HUES48 (cell line): ENCODE measurements around the gene NREP.

Experiments
- H3K27ac ChIP-seq: one replicate; pipeline ENCODE4 v1.7.0; 2013; ENCODE audit warnings: low read depth, low read length, inconsistent platforms
- H3K27me3 ChIP-seq: 2 replicates; pipeline ENCODE4 v1.6.1; 2013; ENCODE audit warnings: mild to moderate bottlenecking, low read length; ENCODE audit not compliant: control insufficient read depth, insufficient read depth
- H3K36me3 ChIP-seq: 2 replicates; pipeline ENCODE4 v1.6.1; 2013; ENCODE audit warnings: low read length; ENCODE audit not compliant: control insufficient read depth, insufficient read depth
- H3K4me1 ChIP-seq: 2 replicates; pipeline ENCODE4 v1.6.1; 2013; ENCODE audit warnings: mild to moderate bottlenecking, low read length; ENCODE audit not compliant: control insufficient read depth, insufficient read depth
- H3K4me3 ChIP-seq: 2 replicates; pipeline ENCODE4 v1.5.1; 2013; ENCODE audit warnings: mild to moderate bottlenecking, low read depth, low read length
- H3K9ac ChIP-seq: 2 replicates; pipeline ENCODE4 v1.6.1; 2013; ENCODE audit warnings: mild to moderate bottlenecking, low read depth, low read length, moderate library complexity
- H3K9me3 ChIP-seq: 2 replicates; pipeline ENCODE4 v1.6.1; 2013; ENCODE audit warnings: low read length; ENCODE audit not compliant: control insufficient read depth, insufficient read depth

NREP gene

DNA sequence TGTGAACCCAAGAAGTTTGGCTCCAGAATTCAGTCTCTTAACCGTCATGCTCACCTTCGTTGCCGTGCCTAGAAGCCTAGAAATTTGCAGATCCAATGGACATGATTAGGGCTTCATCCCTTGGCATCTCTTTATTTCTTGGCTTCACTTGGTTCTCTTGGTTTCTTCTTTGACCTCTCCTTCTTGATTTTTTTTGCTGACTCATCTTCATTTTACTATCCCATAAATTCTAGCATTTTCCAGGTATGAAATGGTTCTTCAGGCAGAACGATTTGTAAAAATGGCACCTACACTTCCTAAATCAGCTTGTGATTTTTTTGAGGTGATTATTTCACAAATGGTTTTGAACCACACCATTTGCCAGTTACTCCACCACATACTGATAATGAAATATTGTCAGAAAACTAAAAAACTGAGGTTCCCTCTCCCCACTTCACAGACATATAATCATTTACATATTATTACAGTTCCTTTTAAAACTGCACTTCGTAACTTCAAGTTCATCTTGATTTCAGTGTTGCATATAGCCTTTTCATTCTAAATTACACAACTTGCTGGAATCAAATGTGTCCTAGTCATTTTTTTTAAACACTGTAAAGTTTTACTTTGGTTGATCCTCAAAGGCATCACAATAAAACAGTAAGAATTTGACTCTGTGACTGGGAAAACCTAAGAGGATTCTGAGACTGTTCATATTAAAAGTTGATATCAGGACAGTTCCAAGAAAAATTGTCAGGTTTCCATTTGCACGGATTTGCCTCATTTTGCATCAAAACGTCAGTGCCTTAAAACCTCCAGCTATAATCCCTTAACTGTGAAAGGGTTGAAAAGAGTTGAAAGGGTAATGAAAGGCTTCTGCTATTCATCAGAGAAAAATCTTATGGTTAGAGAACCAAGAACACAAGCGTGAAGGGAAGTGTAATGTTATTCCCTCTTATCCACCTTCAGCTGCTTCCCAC lies 8.9 kb upstream of the NREP start:
- H3K4me3 ChIP-seq: no peak overlapping the region
- no peaks in the 10 kb centered on the region for H3K9me3 ChIP-seq
- H3K9ac ChIP-seq: no peak overlapping the region
- H3K4me1 ChIP-seq: no peaks in the 10 kb centered on the region
- no peaks in the 10 kb centered on the region for H3K27me3 ChIP-seq
- H3K36me3 ChIP-seq: no peaks in the 10 kb centered on the region
- no peak overlapping the region for H3K27ac ChIP-seq

DNA sequence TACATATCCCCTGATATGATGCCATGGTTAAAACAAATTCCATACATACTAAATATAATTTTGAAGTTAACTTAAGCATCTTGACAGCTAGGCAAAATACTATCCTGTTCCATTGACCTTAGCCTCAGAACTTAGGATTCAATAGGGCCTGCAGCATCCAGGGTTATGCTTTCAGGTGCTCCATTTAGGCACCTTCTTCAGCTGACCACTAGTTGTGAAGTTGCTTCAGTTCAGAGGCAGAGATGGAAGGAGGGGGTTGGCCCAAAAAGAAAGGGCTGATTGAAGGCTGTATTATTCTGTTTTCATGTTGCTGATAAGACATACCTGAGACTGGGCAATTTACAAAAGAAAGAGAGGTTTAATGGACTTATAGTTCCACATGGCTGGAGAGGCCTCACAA lies 7.0 kb upstream of the NREP start:
- H3K27me3 ChIP-seq: no peaks in the 10 kb centered on the region
- peaks cover 2% of the 10 kb centered on the region; the same call in 1 of the 2 replicates for H3K4me1 ChIP-seq
- no peak overlapping the region for H3K27ac ChIP-seq
- H3K36me3 ChIP-seq: no peaks in the 10 kb centered on the region
- no peak overlapping the region for H3K9ac ChIP-seq
- no peak overlapping the region for H3K4me3 ChIP-seq
- no peaks in the 10 kb centered on the region for H3K9me3 ChIP-seq

DNA sequence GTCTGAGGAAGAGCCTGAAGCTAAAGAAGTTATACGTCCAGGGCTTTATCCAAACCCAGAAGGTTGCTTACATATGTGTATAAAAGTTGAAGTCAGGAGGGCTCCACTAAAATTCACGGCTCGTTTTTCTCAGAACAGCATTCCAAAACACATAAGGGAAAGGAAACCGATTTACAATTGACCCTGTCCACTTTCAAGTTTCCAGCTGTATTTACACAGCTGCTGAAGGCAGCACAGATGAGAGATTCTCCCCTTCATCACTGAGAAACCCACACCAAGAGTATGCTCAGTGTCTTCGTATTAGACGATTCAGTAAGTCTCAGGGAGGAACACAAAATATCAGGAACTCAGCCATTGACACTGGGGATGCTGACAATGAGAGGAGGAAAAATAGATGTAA lies 5.9 kb upstream of the NREP start:
- Histone ChIP-seq H3K27ac (no peak overlapping the region), H3K4me3 (no peak overlapping the region), H3K27me3 (no peaks in the 10 kb centered on the region), H3K9me3 (no peaks in the 10 kb centered on the region), H3K36me3 (no peaks in the 10 kb centered on the region), H3K4me1 (peaks cover 11% of the 10 kb centered on the region), H3K9ac (no peak overlapping the region)

DNA sequence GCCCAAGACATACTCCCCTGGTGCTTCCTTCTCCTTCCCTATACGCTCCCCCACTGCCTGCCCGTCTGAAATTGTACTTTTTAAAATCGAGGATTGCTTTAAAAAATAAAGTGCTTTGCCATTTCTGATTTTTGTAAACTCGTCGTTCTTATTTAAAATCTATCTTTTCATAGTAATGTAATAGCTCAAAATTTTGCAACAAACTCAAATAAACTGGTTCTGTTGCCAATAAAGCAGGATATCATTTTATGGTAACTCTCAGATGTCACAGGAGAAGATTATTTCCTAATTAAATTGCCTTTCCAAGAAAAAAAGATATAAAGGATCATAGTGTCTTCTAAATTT lies 1.3 kb upstream of the NREP start:
- Histone ChIP-seq H3K27me3 (no peaks in the 10 kb centered on the region), H3K9ac (peak overlapping the region; percentile 99), H3K4me1 (peaks cover 32% of the 10 kb centered on the region), H3K9me3 (no peaks in the 10 kb centered on the region), H3K27ac (peak overlapping the region; percentile 99), H3K36me3 (peaks cover 19% of the 10 kb centered on the region), H3K4me3 (peak overlapping the region; percentile 98)

DNA sequence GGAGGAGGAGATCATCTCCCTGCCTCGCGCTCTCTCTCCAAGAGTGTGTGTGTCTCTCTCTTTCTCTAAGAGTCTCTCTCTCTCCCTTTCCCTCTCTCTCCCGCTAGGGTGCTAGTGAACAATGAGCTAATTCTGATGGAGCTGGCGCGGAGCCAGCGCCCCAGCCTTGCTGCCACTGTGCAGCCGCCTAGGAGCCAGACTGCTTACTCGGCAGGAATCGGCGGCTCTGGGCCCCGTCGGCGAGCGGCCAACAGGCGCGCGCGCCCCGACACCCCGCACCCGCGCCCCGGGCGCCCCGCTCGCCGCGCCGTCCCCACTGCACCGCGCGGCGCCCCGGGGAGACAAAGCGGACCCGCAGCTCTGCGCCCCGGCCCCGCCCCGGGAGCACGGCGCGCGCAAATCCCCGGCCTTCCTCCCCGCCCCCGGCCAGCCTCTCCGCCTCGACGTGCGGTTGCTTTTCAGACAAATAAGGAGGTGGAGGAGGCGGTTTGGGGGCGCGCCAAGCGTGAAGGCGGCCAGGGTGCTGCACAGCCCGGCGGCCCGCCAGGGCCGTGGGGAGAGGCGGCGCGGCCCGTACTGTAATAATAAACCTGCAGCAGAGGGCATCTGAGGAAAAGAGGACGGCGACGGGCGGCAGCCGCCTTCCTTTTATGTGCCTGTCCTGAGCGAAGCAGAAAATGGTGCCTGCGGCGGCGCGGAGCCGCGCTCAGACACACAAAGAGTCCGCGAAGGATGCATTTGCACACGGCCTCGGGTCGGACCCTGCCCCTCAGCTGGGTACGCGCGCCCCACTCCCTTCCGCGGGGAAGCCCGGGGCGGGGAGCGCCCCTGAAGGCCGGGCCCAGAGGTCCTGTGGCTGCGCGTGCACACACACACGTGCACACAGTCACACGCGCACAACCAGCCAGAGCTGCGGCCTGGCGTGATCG lies 625 bp upstream of the NREP start:
- peak overlapping the region; percentile 99 for H3K27ac ChIP-seq
- peak overlapping the region; percentile 99 for H3K9ac ChIP-seq
- H3K9me3 ChIP-seq: no peaks in the 10 kb centered on the region
- H3K4me3 ChIP-seq: peak overlapping the region; percentile 98
- peaks cover 23% of the 10 kb centered on the region for H3K36me3 ChIP-seq
- H3K27me3 ChIP-seq: no peaks in the 10 kb centered on the region
- peaks cover 36% of the 10 kb centered on the region for H3K4me1 ChIP-seq

DNA sequence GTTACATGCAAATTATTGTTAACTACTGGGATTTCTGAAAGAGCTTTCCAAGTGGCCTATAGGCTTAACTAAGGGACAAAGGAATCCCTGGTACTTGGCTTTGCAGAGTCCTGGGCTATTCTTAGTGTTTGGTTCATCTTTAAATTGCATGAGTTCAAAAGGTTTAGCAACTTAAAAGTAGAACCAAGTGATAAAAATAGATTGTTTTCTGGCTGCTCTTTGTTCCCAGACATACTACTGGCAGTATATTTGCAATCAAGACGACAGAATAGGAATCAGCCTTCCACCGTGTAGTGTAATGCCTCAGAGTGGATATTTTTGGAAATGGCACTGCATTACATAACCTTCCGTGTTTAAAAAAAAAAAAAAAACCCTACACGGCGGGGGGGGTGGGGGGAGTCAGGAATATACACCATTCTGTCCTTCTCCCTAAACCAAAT lies 1.0 kb downstream of the NREP start:
- Histone ChIP-seq H3K9ac (peak overlapping the region; percentile 84), H3K27me3 (no peaks in the 10 kb centered on the region), H3K36me3 (peaks cover 32% of the 10 kb centered on the region), H3K4me1 (peaks cover 40% of the 10 kb centered on the region), H3K4me3 (peak overlapping the region; percentile 98), H3K27ac (peak overlapping the region; percentile 97), H3K9me3 (no peaks in the 10 kb centered on the region)

DNA sequence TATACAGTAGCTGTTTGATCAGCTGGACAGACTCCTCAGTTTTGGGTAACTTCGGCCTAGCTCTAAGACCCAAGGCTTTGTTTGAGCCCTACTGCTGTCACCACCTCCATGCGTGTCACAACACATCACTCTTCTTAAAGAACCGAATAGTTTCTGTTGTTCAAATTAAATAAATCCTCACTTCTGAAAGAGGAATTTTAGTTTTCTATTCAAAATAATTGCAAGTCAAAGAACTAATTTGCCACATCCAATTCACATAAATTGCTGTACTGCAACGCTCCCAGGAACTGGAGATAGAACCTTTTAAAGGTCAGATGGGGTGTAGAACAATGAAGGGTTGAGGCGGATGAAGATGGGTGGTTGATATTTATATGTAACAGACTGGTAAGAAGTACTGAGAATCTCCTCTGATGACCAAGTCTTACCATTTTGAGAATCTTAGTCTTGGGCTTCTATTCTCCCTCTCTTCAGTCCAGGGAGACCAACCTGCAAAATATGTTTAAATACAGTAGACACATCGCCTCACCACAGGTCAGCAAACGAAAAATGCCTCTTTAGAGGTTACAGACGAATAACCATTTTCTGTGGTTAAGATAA lies 1.6 kb downstream of the NREP start:
- Histone ChIP-seq H3K9ac (peak overlapping the region; percentile 84), H3K4me3 (peak overlapping the region; percentile 98), H3K4me1 (peaks cover 40% of the 10 kb centered on the region), H3K9me3 (no peaks in the 10 kb centered on the region), H3K36me3 (peaks cover 37% of the 10 kb centered on the region), H3K27ac (peak overlapping the region; percentile 97), H3K27me3 (no peaks in the 10 kb centered on the region)

DNA sequence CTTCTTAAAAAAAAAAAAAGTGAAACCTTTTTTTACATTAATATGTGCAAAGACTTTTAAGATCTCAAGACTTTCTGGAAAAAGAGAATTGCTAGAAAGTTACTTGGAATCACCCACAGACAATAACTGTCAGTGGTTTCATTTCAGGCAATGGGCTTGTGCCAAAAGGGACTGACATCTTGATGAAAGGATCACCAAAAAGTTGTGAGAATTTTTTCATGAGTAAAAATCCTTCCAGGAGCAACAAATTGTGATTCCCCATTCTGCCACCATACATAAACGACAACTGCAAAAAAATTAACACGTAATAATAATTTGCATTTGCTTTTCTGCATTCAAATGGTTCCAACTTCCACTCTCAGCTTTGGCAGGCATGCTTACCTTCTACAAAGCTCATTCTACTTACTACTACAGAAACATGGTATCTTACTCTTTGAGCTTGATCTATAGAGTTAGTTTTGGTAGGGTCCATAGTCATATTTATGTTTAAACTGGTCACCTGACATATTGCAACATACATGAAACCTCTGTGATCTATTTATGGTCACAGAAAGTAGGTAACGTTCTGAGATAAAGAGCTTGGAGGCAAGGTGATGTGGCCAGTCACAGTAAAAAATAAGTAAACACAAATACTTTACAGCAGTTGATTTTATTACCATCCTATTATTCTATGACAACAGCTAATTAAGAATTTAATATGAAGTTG lies 3.0 kb downstream of the NREP start:
- H3K27me3 ChIP-seq: no peaks in the 10 kb centered on the region
- peak overlapping the region; percentile 98; the same call in 1 of the 2 replicates for H3K4me3 ChIP-seq
- H3K4me1 ChIP-seq: peaks cover 38% of the 10 kb centered on the region
- no peaks in the 10 kb centered on the region for H3K9me3 ChIP-seq
- no peak overlapping the region for H3K9ac ChIP-seq
- peaks cover 51% of the 10 kb centered on the region for H3K36me3 ChIP-seq
- no peak overlapping the region for H3K27ac ChIP-seq

DNA sequence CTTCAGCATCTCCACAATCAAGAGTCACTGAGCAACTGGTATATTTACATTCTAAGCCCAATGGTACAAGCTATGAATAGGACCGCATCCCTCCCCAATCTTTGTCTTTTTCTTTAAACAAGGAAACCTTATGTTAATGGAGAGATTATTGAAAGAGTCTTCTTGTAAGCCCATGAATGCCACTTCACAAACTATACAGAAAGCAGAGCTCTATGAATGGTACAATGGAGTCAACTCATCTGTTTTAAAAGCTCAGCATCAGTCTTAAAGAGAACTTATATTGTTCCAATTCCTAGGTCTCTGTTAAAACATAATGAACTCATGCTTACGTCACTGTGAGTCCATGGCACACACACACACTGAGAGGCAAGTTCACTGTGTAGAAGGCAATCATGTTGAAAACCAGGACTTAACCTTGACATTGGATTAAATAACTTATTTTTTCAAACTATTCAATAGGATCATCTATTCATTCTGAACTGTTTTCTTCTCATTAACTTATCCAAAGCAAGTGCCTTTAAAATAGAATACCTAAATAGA lies 4.5 kb downstream of the NREP start:
- H3K4me1 ChIP-seq: peaks cover 37% of the 10 kb centered on the region
- no peak overlapping the region for H3K4me3 ChIP-seq
- no peak overlapping the region for H3K27ac ChIP-seq
- H3K9me3 ChIP-seq: no peaks in the 10 kb centered on the region
- no peak overlapping the region for H3K9ac ChIP-seq
- H3K27me3 ChIP-seq: no peaks in the 10 kb centered on the region
- peaks cover 61% of the 10 kb centered on the region for H3K36me3 ChIP-seq
